Measurements from ENCODE around the gene SMG5.

DNA sequence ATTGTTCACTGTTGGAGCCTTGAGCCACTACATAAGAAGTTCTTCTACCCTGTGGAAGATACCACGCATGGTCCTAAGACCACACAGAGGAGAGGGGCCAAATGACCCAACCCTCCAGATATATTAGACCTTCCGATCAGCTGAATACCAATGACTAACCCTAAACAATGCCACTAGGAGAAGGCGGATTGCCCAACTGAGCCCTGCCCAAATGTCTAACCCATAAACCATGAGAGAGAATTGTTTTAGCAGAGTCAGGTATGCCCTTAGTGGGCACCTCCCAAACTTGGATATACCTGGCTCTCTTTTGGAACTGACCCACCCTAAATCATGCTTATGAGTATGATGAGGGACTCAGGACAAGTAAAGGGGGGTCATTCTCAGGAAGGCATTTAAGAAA, 12.3 kb downstream of the SMG5 start:
- TF ChIP-seq, protein P1, sequence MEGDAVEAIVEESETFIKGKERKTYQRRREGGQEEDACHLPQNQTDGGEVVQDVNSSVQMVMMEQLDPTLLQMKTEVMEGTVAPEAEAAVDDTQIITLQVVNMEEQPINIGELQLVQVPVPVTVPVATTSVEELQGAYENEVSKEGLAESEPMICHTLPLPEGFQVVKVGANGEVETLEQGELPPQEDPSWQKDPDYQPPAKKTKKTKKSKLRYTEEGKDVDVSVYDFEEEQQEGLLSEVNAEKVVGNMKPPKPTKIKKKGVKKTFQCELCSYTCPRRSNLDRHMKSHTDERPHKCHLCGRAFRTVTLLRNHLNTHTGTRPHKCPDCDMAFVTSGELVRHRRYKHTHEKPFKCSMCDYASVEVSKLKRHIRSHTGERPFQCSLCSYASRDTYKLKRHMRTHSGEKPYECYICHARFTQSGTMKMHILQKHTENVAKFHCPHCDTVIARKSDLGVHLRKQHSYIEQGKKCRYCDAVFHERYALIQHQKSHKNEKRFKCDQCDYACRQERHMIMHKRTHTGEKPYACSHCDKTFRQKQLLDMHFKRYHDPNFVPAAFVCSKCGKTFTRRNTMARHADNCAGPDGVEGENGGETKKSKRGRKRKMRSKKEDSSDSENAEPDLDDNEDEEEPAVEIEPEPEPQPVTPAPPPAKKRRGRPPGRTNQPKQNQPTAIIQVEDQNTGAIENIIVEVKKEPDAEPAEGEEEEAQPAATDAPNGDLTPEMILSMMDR (conservative IDR thresholded peaks at IDR 0.05; ENCODE audit: low read length): no peak
- TF ChIP-seq EZH2phosphoT487 (IDR thresholded peaks at IDR 0.05; ENCODE audit: borderline replicate concordance): no peak

Data from Loucy (cell line).